Measurements from ENCODE around the gene JMJD7. TPM values are rescaled to one million over a fixed set of nuclear protein-coding genes. Genes with fewer than 3 reads are reported as not detected.

The JMJD7 gene
- total RNA-seq, 4 donors from 2014 or later = 1.9 to 10.9 (median 7.6) TPM

- no peaks in the 10 kb centered on the region for H3K9me3 ChIP-seq
- in situ Hi-C loops (cut with MboI; ENCODE audit: low pct_ligation_motif_present in 1 of 4, low pct_unique_long_range_greater_than_20kb in 1 of 4, low sequenced_read_pairs in 3 of 4) (loop anchor here in 2 of 4 donors (25.0 kb wide), 1 partner anchor 209 kb away; no protein-coding TSS in a partner anchor), intact Hi-C loops (cut with DNase I; ENCODE audit: low total_unique reads) (no loop called here)
- no peaks in the 10 kb centered on the region for H3K4me1 ChIP-seq
- DNase-seq = no peak
- no peaks in the 10 kb centered on the region for H3K27me3 ChIP-seq
- H3K27ac ChIP-seq = no peak overlapping the region
- H3K36me3 ChIP-seq = peaks cover 0 to 22% (median 7%) of the 10 kb centered on the region in 4 donors
- 93 to 100% methylated on average over 1 to 4 of the region's 6 CpGs for WGBS, 2 donors (ENCODE audit: low coverage in 1 of 2)
- no peak overlapping the region for H3K4me3 ChIP-seq
- TF ChIP-seq POLR2AphosphoS5 (IDR thresholded peaks at IDR 0.05) = no peak
- TF ChIP-seq CTCF (IDR thresholded peaks at IDR 0.05) = no peak
- TF ChIP-seq EP300 (IDR thresholded peaks at IDR 0.05; ENCODE audit: low read depth) = no peak
- TF ChIP-seq POLR2A (IDR thresholded peaks at IDR 0.05) = no peak
Observed at GRCh38 chr15:41820791-41821423, 7.0 kb upstream of the JMJD7 start.

- DNase-seq = no peak
- Histone ChIP-seq H3K4me1 (no peaks in the 10 kb centered on the region), H3K27ac (no peak overlapping the region), H3K27me3 (no peaks in the 10 kb centered on the region), H3K4me3 (no peak overlapping the region), H3K36me3 (peaks cover 0 to 22% (median 7%) of the 10 kb centered on the region in 4 donors), H3K9me3 (no peaks in the 10 kb centered on the region)
- intact Hi-C loops (cut with DNase I; ENCODE audit: low total_unique reads) = no loop called here
- in situ Hi-C loops (cut with MboI; ENCODE audit: low pct_ligation_motif_present in 1 of 4, low pct_unique_long_range_greater_than_20kb in 1 of 4, low sequenced_read_pairs in 3 of 4) = loop anchor here in 2 of 4 donors (25.0 kb wide), 1 partner anchor 210 kb away; no protein-coding TSS in a partner anchor
- 83% methylated on average over 4 of the region's 4 CpGs; no CpG with 5 or more reads in 1 of the 2 donors for whole genome bisulfite sequencing, 2 donors (ENCODE audit: low coverage in 1 of 2)
- TF ChIP-seq POLR2A (IDR thresholded peaks at IDR 0.05) = no peak
Observed at GRCh38 chr15:41821831-41822230, 6.1 kb upstream of the JMJD7 start.

GRCh38 chr15:41822471-41822870 lies 5.4 kb upstream of the JMJD7 start:
- H3K36me3 ChIP-seq = peaks cover 0 to 15% (median 4%) of the 10 kb centered on the region in 4 donors
- 93% methylated on average over 6 of the region's 6 CpGs; no CpG with 5 or more reads in 1 of the 2 donors for WGBS, 2 donors (ENCODE audit: low coverage in 1 of 2)
- in situ Hi-C loops (cut with MboI; ENCODE audit: low pct_ligation_motif_present in 1 of 4, low pct_unique_long_range_greater_than_20kb in 1 of 4, low sequenced_read_pairs in 3 of 4) = loop anchor here in 2 of 4 donors (25.0 kb wide), 1 partner anchor 210 kb away; no protein-coding TSS in a partner anchor

GRCh38 chr15:41822957-41823356 lies 4.9 kb upstream of the JMJD7 start:
- peaks cover 5 to 7% (median 5%) of the 10 kb centered on the region in 4 donors for H3K4me1 ChIP-seq
- no peaks in the 10 kb centered on the region for H3K27me3 ChIP-seq
- 88% methylated on average over 6 of the region's 6 CpGs; no CpG with 5 or more reads in 1 of the 2 donors for WGBS, 2 donors (ENCODE audit: low coverage in 1 of 2)
- H3K9me3 ChIP-seq = no peaks in the 10 kb centered on the region
- H3K27ac ChIP-seq = no peak overlapping the region
- intact Hi-C loops (cut with DNase I; ENCODE audit: low total_unique reads) (no loop called here), in situ Hi-C loops (cut with MboI; ENCODE audit: low pct_ligation_motif_present in 1 of 4, low pct_unique_long_range_greater_than_20kb in 1 of 4, low sequenced_read_pairs in 3 of 4) (loop anchor here in 2 of 4 donors (25.0 kb wide), 1 partner anchor 211 kb away; no protein-coding TSS in a partner anchor)
- no peak for DNase-seq
- TF ChIP-seq CTCF (IDR thresholded peaks at IDR 0.05) = no peak
- TF ChIP-seq POLR2A (IDR thresholded peaks at IDR 0.05) = no peak
- TF ChIP-seq POLR2AphosphoS5 (IDR thresholded peaks at IDR 0.05) = no peak
- no peak for TF ChIP-seq EP300 (IDR thresholded peaks at IDR 0.05; ENCODE audit: low read depth)
- H3K36me3 ChIP-seq = peaks cover 0 to 10% (median 1%) of the 10 kb centered on the region in 4 donors
- H3K4me3 ChIP-seq = no peak overlapping the region

More at GRCh38 chr15:41822471-41822870, 5.4 kb upstream of the JMJD7 start:
- intact Hi-C loops (cut with DNase I; ENCODE audit: low total_unique reads) = no loop called here
- H3K27ac ChIP-seq = no peak overlapping the region
- no peaks in the 10 kb centered on the region for H3K27me3 ChIP-seq
- H3K9me3 ChIP-seq = no peaks in the 10 kb centered on the region
- peaks cover 3 to 4% (median 4%) of the 10 kb centered on the region in 4 donors for H3K4me1 ChIP-seq
- TF ChIP-seq POLR2A (IDR thresholded peaks at IDR 0.05) = no peak
- no peak for TF ChIP-seq EP300 (IDR thresholded peaks at IDR 0.05; ENCODE audit: low read depth)
- TF ChIP-seq CTCF (IDR thresholded peaks at IDR 0.05) = no peak
- no peak for TF ChIP-seq POLR2AphosphoS5 (IDR thresholded peaks at IDR 0.05)
- H3K4me3 ChIP-seq = no peak overlapping the region
- DNase-seq = no peak

Measured in transverse colon (tissue), 4 donors.